Measurements from ENCODE around the gene SORT1. TPM values are rescaled to one million over a fixed set of nuclear protein-coding genes. Genes with fewer than 3 reads are reported as not detected.
"Not testable (repeated sequence)": the region's sequence is repeated elsewhere in the genome, so short reads cannot be mapped to it uniquely, and the experiment has no call there.

SORT1 gene
- total RNA-seq, 2 experiments from 2014 or later: 0.31 to 0.51 TPM

DNA sequence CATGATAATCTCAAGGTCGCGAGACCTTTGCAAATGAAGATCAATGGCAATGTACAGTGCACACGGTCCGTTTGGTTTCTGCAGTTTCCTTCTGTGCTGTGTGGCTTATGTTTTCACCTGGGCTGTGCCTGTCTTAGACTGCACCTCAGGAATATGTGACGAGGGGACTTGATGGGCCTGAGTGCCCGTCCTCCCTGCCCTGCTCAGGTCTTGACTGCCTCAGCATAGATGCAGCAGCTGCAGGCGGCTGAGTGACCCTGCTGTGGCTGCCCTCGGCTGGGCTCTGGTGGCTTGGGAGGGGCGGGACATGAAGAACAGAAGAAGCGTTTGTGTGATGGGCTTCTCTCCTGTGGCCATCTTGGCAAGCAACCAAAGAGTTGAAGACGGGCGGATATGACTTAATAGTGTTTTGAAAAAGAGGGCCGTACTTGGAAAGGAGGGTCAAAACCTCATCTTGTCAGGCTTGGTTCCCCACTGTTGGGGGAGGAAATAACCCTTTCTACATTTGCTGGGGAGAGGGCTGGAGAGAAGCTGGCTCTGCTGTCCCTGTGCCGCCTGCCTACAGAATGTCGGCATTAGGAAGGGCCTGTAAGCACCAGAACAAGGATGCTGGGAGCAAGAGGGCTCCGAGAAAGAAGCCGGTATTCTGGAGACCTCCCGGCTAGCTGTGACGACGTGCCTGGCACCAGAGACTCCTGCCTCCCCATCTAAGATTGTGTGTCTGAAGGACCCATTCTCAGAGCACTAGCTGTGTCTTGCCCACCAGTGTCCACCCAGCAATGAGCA, 98.0 kb downstream of the SORT1 start:
- Mint-ChIP-seq H3K4me3 (no peak overlapping the region), H3K9me3 (no peaks in the 10 kb centered on the region), H3K4me1 (ENCODE audit: low read depth) (no peaks in the 10 kb centered on the region), H3K27ac (no peak overlapping the region), H3K36me3 (no peaks in the 10 kb centered on the region), H3K27me3 (peaks cover 17% of the 10 kb centered on the region)
- ChIA-PET CTCF (no interaction called here), POLR2A (no interaction called here)
- no peak for DNase-seq
- intact Hi-C loops (cut with micrococcal nuclease): no loop called here

- intact Hi-C loops (cut with micrococcal nuclease): no loop called here
- POLR2A ChIA-PET: no interaction called here
- Mint-ChIP-seq H3K27me3 (peaks cover 17% of the 10 kb centered on the region), H3K9me3 (no peaks in the 10 kb centered on the region), H3K27ac (no peak overlapping the region), H3K36me3 (no peaks in the 10 kb centered on the region), H3K4me1 (ENCODE audit: low read depth) (no peaks in the 10 kb centered on the region), H3K4me3 (no peak overlapping the region)
- CTCF ChIA-PET: no interaction called here
- peak; percentile 42 for DNase-seq
Observed at GRCh38 chr1:109298666-109299557, 98.8 kb downstream of the SORT1 start.

DNA sequence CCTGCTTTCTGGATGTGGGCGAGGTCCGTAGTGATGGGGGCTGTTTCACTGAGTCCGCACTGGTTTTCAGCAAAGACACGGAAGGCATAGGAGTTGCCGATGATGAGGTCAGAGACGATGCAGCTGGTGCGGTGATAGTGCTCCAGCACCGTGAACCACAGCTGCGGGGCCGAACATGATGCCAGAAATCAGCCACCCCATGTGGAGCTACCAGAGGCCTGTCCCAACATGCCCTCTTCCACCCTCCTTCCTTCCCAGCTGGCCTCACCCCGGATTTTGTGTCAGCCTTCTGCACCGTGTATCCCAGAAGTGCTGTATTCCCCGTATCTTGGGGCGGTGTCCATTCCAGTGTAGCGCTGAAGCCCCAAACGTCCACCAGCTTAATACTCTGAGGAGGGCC, 100.9 kb downstream of the SORT1 start:
- H3K4me1 Mint-ChIP-seq (ENCODE audit: low read depth): no peaks in the 10 kb centered on the region
- ChIA-PET POLR2A (no interaction called here), CTCF (interaction anchor here (1.1 kb wide), 1 partner anchor 20 kb away, joined by 3 read pairs; no protein-coding TSS in a partner anchor)
- H3K27me3 Mint-ChIP-seq: peaks cover 20% of the 10 kb centered on the region
- no peaks in the 10 kb centered on the region for H3K9me3 Mint-ChIP-seq
- no peak overlapping the region for H3K27ac Mint-ChIP-seq
- intact Hi-C loops (cut with micrococcal nuclease): no loop called here
- no peak overlapping the region for H3K4me3 Mint-ChIP-seq
- no peak for DNase-seq
- no peaks in the 10 kb centered on the region for H3K36me3 Mint-ChIP-seq

DNA sequence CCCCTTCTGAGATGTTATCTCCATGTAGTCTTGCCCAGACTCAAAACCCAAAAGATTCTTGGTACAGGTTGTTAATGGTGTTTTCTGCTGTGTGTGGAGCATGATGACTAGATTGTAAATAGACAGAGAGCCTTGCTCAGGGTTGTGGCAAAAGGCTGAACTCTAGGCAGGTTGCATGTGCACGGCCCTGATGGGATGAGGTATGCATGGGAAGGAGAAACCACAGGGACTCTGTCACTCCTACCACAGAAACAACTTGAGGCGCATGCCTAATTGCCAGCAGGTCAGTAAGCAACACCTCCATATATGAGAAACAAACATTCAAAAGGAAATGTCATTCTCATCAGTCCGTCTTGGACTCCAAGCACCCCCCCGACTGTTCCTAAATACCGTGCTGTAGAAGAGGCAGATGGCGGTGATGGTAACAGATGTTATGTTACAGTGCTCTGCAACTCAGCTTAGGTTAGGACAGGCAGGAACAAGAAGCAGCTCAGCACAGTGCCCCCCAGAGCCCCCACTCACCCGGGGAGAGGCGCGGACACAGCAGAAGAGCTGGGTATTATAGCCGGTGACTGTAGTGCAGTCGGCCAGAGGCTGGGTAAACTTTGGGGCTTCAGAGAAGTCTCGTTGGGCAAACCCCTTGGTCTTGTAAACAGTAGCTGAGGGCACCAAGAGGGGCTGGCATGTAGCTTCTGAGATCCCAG, 101.9 kb downstream of the SORT1 start:
- H3K27ac Mint-ChIP-seq: no peak overlapping the region
- H3K9me3 Mint-ChIP-seq: no peaks in the 10 kb centered on the region
- ChIA-PET CTCF (interaction anchor here (0.6 to 1.0 kb wide), 2 partner anchors 11 to 13 kb away, joined by 3 read pairs; partner anchors contain the start of gene PSRC1), POLR2A (no interaction called here)
- H3K36me3 Mint-ChIP-seq: no peaks in the 10 kb centered on the region
- H3K4me1 Mint-ChIP-seq (ENCODE audit: low read depth): no peaks in the 10 kb centered on the region
- intact Hi-C loops (cut with micrococcal nuclease): no loop called here
- no peak for DNase-seq
- no peak overlapping the region for H3K4me3 Mint-ChIP-seq
- peaks cover 20% of the 10 kb centered on the region for H3K27me3 Mint-ChIP-seq

- POLR2A ChIA-PET: no interaction called here
- Mint-ChIP-seq H3K27me3 (peaks cover 18% of the 10 kb centered on the region), H3K27ac (no peak overlapping the region), H3K4me1 (ENCODE audit: low read depth) (no peaks in the 10 kb centered on the region), H3K4me3 (no peak overlapping the region), H3K36me3 (no peaks in the 10 kb centered on the region), H3K9me3 (no peaks in the 10 kb centered on the region)
- intact Hi-C loops (cut with micrococcal nuclease): no loop called here
- no peak for DNase-seq
- CTCF ChIA-PET: no interaction called here
Observed at GRCh38 chr1:109294481-109294880, 103.2 kb downstream of the SORT1 start.

GRCh38 chr1:109293026-109293425, 104.7 kb downstream of the SORT1 start:
- ChIA-PET POLR2A (no interaction called here), CTCF (interaction anchor here (0.8 kb wide), 1 partner anchor 16 kb away, joined by 3 read pairs; no protein-coding TSS in a partner anchor)
- Mint-ChIP-seq H3K36me3 (no peaks in the 10 kb centered on the region), H3K9me3 (no peaks in the 10 kb centered on the region), H3K27ac (no peak overlapping the region), H3K4me3 (no peak overlapping the region), H3K4me1 (ENCODE audit: low read depth) (no peaks in the 10 kb centered on the region), H3K27me3 (peaks cover 8% of the 10 kb centered on the region)
- intact Hi-C loops (cut with micrococcal nuclease): no loop called here
- no peak for DNase-seq

GRCh38 chr1:109292364-109292763, 105.4 kb downstream of the SORT1 start:
- no peaks in the 10 kb centered on the region for H3K9me3 Mint-ChIP-seq
- H3K4me3 Mint-ChIP-seq: no peak overlapping the region
- H3K27ac Mint-ChIP-seq: no peak overlapping the region
- peaks cover 8% of the 10 kb centered on the region for H3K27me3 Mint-ChIP-seq
- CTCF ChIA-PET: interaction anchor here (0.8 kb wide), 1 partner anchor 16 kb away, joined by 3 read pairs; no protein-coding TSS in a partner anchor
- no peaks in the 10 kb centered on the region for H3K4me1 Mint-ChIP-seq (ENCODE audit: low read depth)
- POLR2A ChIA-PET: no interaction called here
- no peaks in the 10 kb centered on the region for H3K36me3 Mint-ChIP-seq
- DNase-seq: no peak
- intact Hi-C loops (cut with micrococcal nuclease): no loop called here

GRCh38 chr1:109290998-109291397, 106.7 kb downstream of the SORT1 start:
- intact Hi-C loops (cut with micrococcal nuclease): no loop called here
- ChIA-PET POLR2A (no interaction called here), CTCF (interaction anchor here (0.6 kb wide), 1 partner anchor 27 kb away, joined by 4 read pairs; no protein-coding TSS in a partner anchor)
- H3K4me3 Mint-ChIP-seq: no peak overlapping the region
- no peaks in the 10 kb centered on the region for H3K9me3 Mint-ChIP-seq
- no peaks in the 10 kb centered on the region for H3K36me3 Mint-ChIP-seq
- H3K27me3 Mint-ChIP-seq: peaks cover 8% of the 10 kb centered on the region
- DNase-seq: no peak
- no peaks in the 10 kb centered on the region for H3K4me1 Mint-ChIP-seq (ENCODE audit: low read depth)
- H3K27ac Mint-ChIP-seq: no peak overlapping the region

DNA sequence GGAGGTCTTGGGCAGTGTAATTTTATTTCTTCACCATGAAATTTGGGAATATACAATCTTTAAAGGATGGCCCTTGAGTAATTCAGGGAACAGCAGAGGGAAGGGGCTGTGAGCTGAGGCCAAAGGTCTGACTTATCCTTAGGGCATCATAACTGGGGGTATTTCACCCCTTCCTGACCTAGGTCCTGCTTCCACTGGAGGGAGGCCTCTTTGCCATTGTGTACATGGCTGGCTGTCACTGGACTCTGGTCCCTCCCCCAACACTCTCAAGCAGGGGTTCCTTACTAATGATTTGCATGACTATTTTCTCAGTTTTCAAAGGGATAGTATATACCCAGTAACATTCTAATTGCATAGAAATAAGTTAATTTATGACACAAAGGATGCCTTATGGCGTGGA, 107.6 kb downstream of the SORT1 start:
- Mint-ChIP-seq H3K27ac (no peak overlapping the region), H3K9me3 (no peaks in the 10 kb centered on the region), H3K27me3 (peaks cover 3% of the 10 kb centered on the region), H3K36me3 (no peaks in the 10 kb centered on the region), H3K4me1 (ENCODE audit: low read depth) (no peaks in the 10 kb centered on the region), H3K4me3 (no peak overlapping the region)
- DNase-seq: no peak
- ChIA-PET POLR2A (no interaction called here), CTCF (no interaction called here)
- intact Hi-C loops (cut with micrococcal nuclease): no loop called here

DNA sequence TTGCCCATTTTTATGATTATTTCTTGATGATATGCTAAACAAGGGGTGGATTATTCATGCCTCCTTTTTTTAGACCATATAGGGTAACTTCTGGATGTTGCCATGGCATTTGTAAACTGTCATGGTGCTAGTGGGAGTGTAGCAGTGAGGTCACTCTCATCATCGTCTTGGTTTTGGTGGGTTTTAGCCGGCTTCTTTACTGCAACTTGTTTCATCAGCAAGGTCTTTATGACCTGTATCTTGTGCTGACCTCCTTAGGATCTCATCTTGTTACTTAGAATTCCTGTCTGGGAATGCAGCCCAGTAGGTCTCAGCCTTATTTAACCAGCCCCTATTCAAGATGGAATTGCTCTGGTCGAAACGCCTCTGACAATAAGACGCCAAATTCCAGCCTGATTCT, 111.0 kb downstream of the SORT1 start:
- H3K36me3 Mint-ChIP-seq; intact Hi-C loops (cut with micrococcal nuclease); H3K9me3 Mint-ChIP-seq; H3K27ac Mint-ChIP-seq; CTCF ChIA-PET; H3K4me3 Mint-ChIP-seq; POLR2A ChIA-PET; DNase-seq; H3K27me3 Mint-ChIP-seq: not testable (repeated sequence)
- H3K4me1 Mint-ChIP-seq (ENCODE audit: low read depth): peaks cover 12% of the 10 kb centered on the region

DNA sequence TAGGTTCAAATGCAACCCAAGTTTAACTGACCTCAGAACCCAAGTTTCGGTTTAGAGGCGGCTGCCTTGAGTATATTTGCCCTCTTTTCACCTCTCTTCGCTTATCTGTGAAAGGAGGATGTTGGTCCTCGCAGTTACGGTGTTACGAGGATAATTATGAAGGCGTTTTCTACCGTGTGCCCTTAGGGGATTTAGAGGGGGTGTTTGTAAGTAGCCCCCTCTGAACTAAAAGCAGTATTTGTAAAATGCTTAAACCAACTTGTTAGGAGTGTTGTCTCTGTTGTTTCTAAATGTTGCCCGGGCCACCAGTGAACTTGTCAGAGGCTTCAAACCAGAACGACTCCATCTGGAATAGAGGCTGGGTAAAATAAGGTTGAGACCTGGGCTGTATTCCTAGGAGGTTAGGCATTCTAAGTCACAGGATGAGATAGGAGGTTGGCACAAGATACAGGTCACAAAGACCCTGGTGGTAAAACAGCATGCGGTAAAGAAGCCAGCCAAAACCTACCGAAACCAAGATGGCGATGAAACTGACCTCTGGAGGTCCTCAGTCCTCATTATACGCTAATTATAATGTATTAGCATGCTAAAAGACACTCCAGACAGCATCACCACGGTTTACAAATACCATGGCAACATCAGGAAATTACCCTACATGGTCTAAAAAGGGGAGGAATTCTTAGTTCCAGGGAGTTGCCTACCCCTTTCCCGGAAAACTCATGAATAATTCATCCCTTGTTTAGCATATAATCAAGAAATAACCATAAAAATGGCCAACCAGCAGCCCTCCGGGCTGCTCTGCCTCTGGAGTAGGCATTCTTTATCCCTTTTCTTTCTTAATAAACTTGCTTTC, 113.7 kb downstream of the SORT1 start:
- H3K36me3 Mint-ChIP-seq: no peaks in the 10 kb centered on the region
- no peak for DNase-seq
- intact Hi-C loops (cut with micrococcal nuclease): loop anchor here (1.0 to 5.0 kb wide), 5 partner anchors 142 to 750 kb away; partner anchors contain the start of genes ATXN7L2, PSMA5 and STRIP1
- peak overlapping the region; percentile 89 for H3K27ac Mint-ChIP-seq
- no peaks in the 10 kb centered on the region for H3K27me3 Mint-ChIP-seq
- ChIA-PET POLR2A (no interaction called here), CTCF (interaction anchor here (0.8 to 4.9 kb wide), 8 partner anchors 11 to 248 kb away, joined by 3 to 69 read pairs (median 4); partner anchors contain the start of gene SORT1)
- peaks cover 12% of the 10 kb centered on the region for H3K4me1 Mint-ChIP-seq (ENCODE audit: low read depth)
- H3K9me3 Mint-ChIP-seq: no peaks in the 10 kb centered on the region
- peak overlapping the region; percentile 95 for H3K4me3 Mint-ChIP-seq

All from activated CD4-positive, alpha-beta memory T cell treated with anti-CD3 and anti-CD28 coated beads for 36 hours (primary cell).